Stimulated activated CD4-positive, alpha-beta T cell treated with anti-CD3 and anti-CD28 coated beads, Interleukin-2, amount 100 ng/mL, for 4 hours (primary cell): ENCODE results near the gene IQCM.
"Not testable (repeated sequence)": the region's sequence is repeated elsewhere in the genome, so short reads cannot be mapped to it uniquely, and the experiment has no call there.

Experiments used
- DNase-seq: peaks from one replicate; pipeline ENCODE4 v3.0.0-alpha.2; 2020; ENCODE audit warnings: low read depth

Gene IQCM

GRCh38 chr4:149443537-149443936, 372.1 kb downstream of the IQCM start:
- DNase-seq = no peak

- no peak for DNase-seq
Measured at GRCh38 chr4:149441338-149441737, 374.3 kb downstream of the IQCM start.

GRCh38 chr4:149426461-149426860, 389.2 kb downstream of the IQCM start:
- DNase-seq = no peak

GRCh38 chr4:149409555-149409962, 406.1 kb downstream of the IQCM start:
- DNase-seq = no peak

- no peak for DNase-seq
Measured at GRCh38 chr4:149409146-149409545, 406.5 kb downstream of the IQCM start.

- DNase-seq = no peak
Measured at GRCh38 chr4:149404143-149404542, 411.5 kb downstream of the IQCM start.

GRCh38 chr4:149403081-149403480, 412.6 kb downstream of the IQCM start:
- DNase-seq = no peak

GRCh38 chr4:149398993-149399392, 416.6 kb downstream of the IQCM start:
- no peak for DNase-seq

GRCh38 chr4:149370785-149371420, 444.7 kb downstream of the IQCM start:
- DNase-seq = no peak

- DNase-seq = no peak
Measured at GRCh38 chr4:149370002-149370401, 445.6 kb downstream of the IQCM start.

GRCh38 chr4:149353241-149353640, 462.4 kb downstream of the IQCM start:
- DNase-seq = no peak

- DNase-seq = no peak
Measured at GRCh38 chr4:149349541-149349940, 466.1 kb downstream of the IQCM start.

GRCh38 chr4:149347139-149347538, 468.5 kb downstream of the IQCM start:
- no peak for DNase-seq

- DNase-seq = no peak
Measured at GRCh38 chr4:149345424-149345823, 470.2 kb downstream of the IQCM start.

- DNase-seq = no peak
Measured at GRCh38 chr4:149344436-149344835, 471.2 kb downstream of the IQCM start.

GRCh38 chr4:149343614-149344013, 472.0 kb downstream of the IQCM start:
- no peak for DNase-seq

- not testable (repeated sequence) for DNase-seq
Measured at GRCh38 chr4:149341117-149341516, 474.5 kb downstream of the IQCM start.

GRCh38 chr4:149328161-149328560, 487.5 kb downstream of the IQCM start:
- no peak for DNase-seq

- DNase-seq = no peak
Measured at GRCh38 chr4:149322203-149322602, 493.4 kb downstream of the IQCM start.

GRCh38 chr4:149321438-149321837, 494.2 kb downstream of the IQCM start:
- DNase-seq = no peak

- no peak for DNase-seq
Measured at GRCh38 chr4:149311076-149311475, 504.6 kb downstream of the IQCM start.

GRCh38 chr4:149306537-149306936, 509.1 kb downstream of the IQCM start:
- no peak for DNase-seq
